Measurements from ENCODE around the gene NANOS1. TPM values are rescaled to one million over a fixed set of nuclear protein-coding genes. Genes with fewer than 3 reads are reported as not detected.

NANOS1 gene
- 10.7 TPM for polyA plus RNA-seq (2013, experiment 1 of 2)
- polyA plus RNA-seq (2013, experiment 2 of 2): 11.1 TPM

- Histone ChIP-seq H3K9me3 (replicated peaks in 1 of 2; ENCODE audit: control insufficient read depth in 2 of 2, insufficient read depth in 1 of 2, low read depth in 1 of 2, low read length in 2 of 2) (no peaks in the 10 kb centered on the region), H3K14ac (ENCODE audit: low read length) (peak within 1 kb of the TSS; percentile 56), H2AFZ (ENCODE audit: low read length) (peak within 1 kb of the TSS; percentile 86), H4K91ac (ENCODE audit: low read depth, low read length, poor library complexity) (no peak within 1 kb of the TSS), H2AK5ac (ENCODE audit: low read depth, low read length) (no peak within 1 kb of the TSS), H2BK120ac (ENCODE audit: low read depth, low read length) (peak within 1 kb of the TSS; percentile 47), H3K79me1 (ENCODE audit: low read depth, low read length) (peaks cover 2% of the 10 kb centered on the region), H2BK12ac (ENCODE audit: low read length) (peak within 1 kb of the TSS; percentile 10), H3K4me2 (ENCODE audit: insufficient read depth, low read length, poor library complexity, severe bottlenecking) (peak within 1 kb of the TSS; percentile 89), H3K27ac (replicated peaks; ENCODE audit: low read length) (peak within 1 kb of the TSS; percentile 50), H3K9ac (ENCODE audit: low read depth, low read length, poor library complexity) (peak within 1 kb of the TSS; percentile 86), H4K8ac (ENCODE audit: low read depth, low read length) (peak within 1 kb of the TSS; percentile 17), H3K4me1 (ENCODE audit: control insufficient read depth in 2 of 2, insufficient read depth in 1 of 2, low read depth in 1 of 2, low read length in 2 of 2) (peaks cover 4 to 5% of the 10 kb centered on the region in 2 donors), H2BK5ac (ENCODE audit: low read length) (peak within 1 kb of the TSS; percentile 95), H3K18ac (ENCODE audit: low read length) (peak within 1 kb of the TSS; percentile 89), H3K4ac (ENCODE audit: low read length) (no peak within 1 kb of the TSS), H3K36me3 (replicated peaks in 1 of 2; ENCODE audit: control insufficient read depth in 2 of 2, insufficient read depth in 2 of 2, low read length in 2 of 2) (peaks cover 7 to 35% of the 10 kb centered on the region in 2 donors), H3K23ac (ENCODE audit: low read depth, low read length, poor library complexity) (no peak within 1 kb of the TSS), H3K4me3 (ENCODE audit: low read length in 2 of 2) (peak within 1 kb of the TSS; percentile 54 to 88), H2BK15ac (ENCODE audit: low read length) (no peak within 1 kb of the TSS), H3K27me3 (ENCODE audit: control insufficient read depth in 3 of 3, insufficient read depth in 3 of 3, low read depth in 1 of 3, low read length in 3 of 3) (peaks cover 0 to 28% (median 2%) of the 10 kb centered on the region in 3 experiments)
- DNase-seq (ENCODE audit: low spot score): peak; percentile 52
- WGBS, 2 donors (ENCODE audit: extremely low coverage in 2 of 2, insufficient read length in 2 of 2, insufficient replicate concordance in 1 of 2): no CpG with 5 or more reads among the region's 136 CpGs
Measured at GRCh38 chr10:119029613-119030420, at the start of gene NANOS1. TSS of gene NANOS1 (plus strand) at chr10:119029714. CDS start at chr10:119029802, 88 bp downstream.

- no peaks in the 10 kb centered on the region for H3K79me1 ChIP-seq (ENCODE audit: low read depth, low read length)
- H3K4me3 ChIP-seq (ENCODE audit: low read length in 2 of 2): no peak overlapping the region
- no peak overlapping the region for H2AFZ ChIP-seq (ENCODE audit: low read length)
- H3K27ac ChIP-seq (replicated peaks; ENCODE audit: low read length): no peak overlapping the region
- H2BK12ac ChIP-seq (ENCODE audit: low read length): no peak overlapping the region
- H2BK120ac ChIP-seq (ENCODE audit: low read depth, low read length): no peak overlapping the region
- H3K18ac ChIP-seq (ENCODE audit: low read length): peak overlapping the region; percentile 35
- H3K23ac ChIP-seq (ENCODE audit: low read depth, low read length, poor library complexity): peak overlapping the region; percentile 17
- peak overlapping the region; percentile 93 for H4K91ac ChIP-seq (ENCODE audit: low read depth, low read length, poor library complexity)
- peaks cover 0 to 3% (median 0%) of the 10 kb centered on the region in 3 experiments for H3K27me3 ChIP-seq (ENCODE audit: control insufficient read depth in 3 of 3, insufficient read depth in 3 of 3, low read depth in 1 of 3, low read length in 3 of 3)
- H3K4me1 ChIP-seq (ENCODE audit: control insufficient read depth in 2 of 2, insufficient read depth in 1 of 2, low read depth in 1 of 2, low read length in 2 of 2): peaks cover 9 to 11% of the 10 kb centered on the region in 2 donors
- no peak overlapping the region for H3K9ac ChIP-seq (ENCODE audit: low read depth, low read length, poor library complexity)
- no peak overlapping the region for H3K4ac ChIP-seq (ENCODE audit: low read length)
- H3K9me3 ChIP-seq (replicated peaks in 1 of 2; ENCODE audit: control insufficient read depth in 2 of 2, insufficient read depth in 1 of 2, low read depth in 1 of 2, low read length in 2 of 2): peaks cover 0 to 4% of the 10 kb centered on the region in 2 donors
- H4K8ac ChIP-seq (ENCODE audit: low read depth, low read length): no peak overlapping the region
- no peak overlapping the region for H2BK5ac ChIP-seq (ENCODE audit: low read length)
- peak overlapping the region; percentile 19 for H2AK5ac ChIP-seq (ENCODE audit: low read depth, low read length)
- DNase-seq (ENCODE audit: low spot score): no peak
- peak overlapping the region; percentile 9 for H2BK15ac ChIP-seq (ENCODE audit: low read length)
- H3K36me3 ChIP-seq (replicated peaks in 1 of 2; ENCODE audit: control insufficient read depth in 2 of 2, insufficient read depth in 2 of 2, low read length in 2 of 2): no peaks in the 10 kb centered on the region
- WGBS, 2 donors (ENCODE audit: extremely low coverage in 2 of 2, insufficient read length in 2 of 2, insufficient replicate concordance in 1 of 2): no CpG with 5 or more reads among the region's 17 CpGs
- no peak overlapping the region for H3K14ac ChIP-seq (ENCODE audit: low read length)
- H3K4me2 ChIP-seq (ENCODE audit: insufficient read depth, low read length, poor library complexity, severe bottlenecking): no peak overlapping the region
Measured at GRCh38 chr10:118980135-118980865, 49.2 kb upstream of the NANOS1 start.

GRCh38 chr10:118980870-118981269, 48.6 kb upstream of the NANOS1 start:
- H2BK15ac ChIP-seq (ENCODE audit: low read length): no peak overlapping the region
- no peak overlapping the region for H3K27ac ChIP-seq (replicated peaks; ENCODE audit: low read length)
- H3K23ac ChIP-seq (ENCODE audit: low read depth, low read length, poor library complexity): no peak overlapping the region
- H2BK5ac ChIP-seq (ENCODE audit: low read length): no peak overlapping the region
- no peaks in the 10 kb centered on the region for H3K79me1 ChIP-seq (ENCODE audit: low read depth, low read length)
- no peak overlapping the region for H3K9ac ChIP-seq (ENCODE audit: low read depth, low read length, poor library complexity)
- no peak overlapping the region for H3K4me3 ChIP-seq (ENCODE audit: low read length in 2 of 2)
- no peaks in the 10 kb centered on the region for H3K36me3 ChIP-seq (replicated peaks in 1 of 2; ENCODE audit: control insufficient read depth in 2 of 2, insufficient read depth in 2 of 2, low read length in 2 of 2)
- H3K4ac ChIP-seq (ENCODE audit: low read length): no peak overlapping the region
- H2BK12ac ChIP-seq (ENCODE audit: low read length): no peak overlapping the region
- H3K4me1 ChIP-seq (ENCODE audit: control insufficient read depth in 2 of 2, insufficient read depth in 1 of 2, low read depth in 1 of 2, low read length in 2 of 2): peaks cover 7 to 11% of the 10 kb centered on the region in 2 donors
- no peak overlapping the region for H3K14ac ChIP-seq (ENCODE audit: low read length)
- no peak overlapping the region for H2AK5ac ChIP-seq (ENCODE audit: low read depth, low read length)
- WGBS, 2 donors (ENCODE audit: extremely low coverage in 2 of 2, insufficient read length in 2 of 2, insufficient replicate concordance in 1 of 2): no CpG with 5 or more reads among the region's 6 CpGs
- peaks cover 0 to 2% of the 10 kb centered on the region in 2 donors for H3K9me3 ChIP-seq (replicated peaks in 1 of 2; ENCODE audit: control insufficient read depth in 2 of 2, insufficient read depth in 1 of 2, low read depth in 1 of 2, low read length in 2 of 2)
- no peak overlapping the region for H3K18ac ChIP-seq (ENCODE audit: low read length)
- no peak overlapping the region for H2BK120ac ChIP-seq (ENCODE audit: low read depth, low read length)
- no peak overlapping the region for H4K8ac ChIP-seq (ENCODE audit: low read depth, low read length)
- H3K4me2 ChIP-seq (ENCODE audit: insufficient read depth, low read length, poor library complexity, severe bottlenecking): no peak overlapping the region
- peaks cover 0 to 3% (median 0%) of the 10 kb centered on the region in 3 experiments for H3K27me3 ChIP-seq (ENCODE audit: control insufficient read depth in 3 of 3, insufficient read depth in 3 of 3, low read depth in 1 of 3, low read length in 3 of 3)
- no peak overlapping the region for H2AFZ ChIP-seq (ENCODE audit: low read length)
- H4K91ac ChIP-seq (ENCODE audit: low read depth, low read length, poor library complexity): no peak overlapping the region
- DNase-seq (ENCODE audit: low spot score): no peak

GRCh38 chr10:118981946-118982345, 47.6 kb upstream of the NANOS1 start:
- no peak overlapping the region for H2BK15ac ChIP-seq (ENCODE audit: low read length)
- H2AK5ac ChIP-seq (ENCODE audit: low read depth, low read length): no peak overlapping the region
- H3K4ac ChIP-seq (ENCODE audit: low read length): no peak overlapping the region
- H2BK120ac ChIP-seq (ENCODE audit: low read depth, low read length): no peak overlapping the region
- H4K8ac ChIP-seq (ENCODE audit: low read depth, low read length): no peak overlapping the region
- no peak overlapping the region for H3K4me3 ChIP-seq (ENCODE audit: low read length in 2 of 2)
- H3K4me1 ChIP-seq (ENCODE audit: control insufficient read depth in 2 of 2, insufficient read depth in 1 of 2, low read depth in 1 of 2, low read length in 2 of 2): peaks cover 7 to 11% of the 10 kb centered on the region in 2 donors
- no peaks in the 10 kb centered on the region for H3K36me3 ChIP-seq (replicated peaks in 1 of 2; ENCODE audit: control insufficient read depth in 2 of 2, insufficient read depth in 2 of 2, low read length in 2 of 2)
- no peak overlapping the region for H2BK5ac ChIP-seq (ENCODE audit: low read length)
- no peak overlapping the region for H2BK12ac ChIP-seq (ENCODE audit: low read length)
- no peak overlapping the region for H4K91ac ChIP-seq (ENCODE audit: low read depth, low read length, poor library complexity)
- no peak overlapping the region for H3K14ac ChIP-seq (ENCODE audit: low read length)
- no peak for DNase-seq (ENCODE audit: low spot score)
- no CpG with 5 or more reads among the region's 11 CpGs for WGBS, 2 donors (ENCODE audit: extremely low coverage in 2 of 2, insufficient read length in 2 of 2, insufficient replicate concordance in 1 of 2)
- no peak overlapping the region for H3K4me2 ChIP-seq (ENCODE audit: insufficient read depth, low read length, poor library complexity, severe bottlenecking)
- no peaks in the 10 kb centered on the region for H3K79me1 ChIP-seq (ENCODE audit: low read depth, low read length)
- peak overlapping the region; percentile 75 for H2AFZ ChIP-seq (ENCODE audit: low read length)
- H3K9ac ChIP-seq (ENCODE audit: low read depth, low read length, poor library complexity): no peak overlapping the region
- H3K27ac ChIP-seq (replicated peaks; ENCODE audit: low read length): no peak overlapping the region
- peaks cover 0 to 3% (median 0%) of the 10 kb centered on the region in 3 experiments for H3K27me3 ChIP-seq (ENCODE audit: control insufficient read depth in 3 of 3, insufficient read depth in 3 of 3, low read depth in 1 of 3, low read length in 3 of 3)
- H3K18ac ChIP-seq (ENCODE audit: low read length): peak overlapping the region; percentile 13
- H3K23ac ChIP-seq (ENCODE audit: low read depth, low read length, poor library complexity): no peak overlapping the region
- H3K9me3 ChIP-seq (replicated peaks in 1 of 2; ENCODE audit: control insufficient read depth in 2 of 2, insufficient read depth in 1 of 2, low read depth in 1 of 2, low read length in 2 of 2): no peaks in the 10 kb centered on the region

Data from neuronal stem cell (in vitro differentiated cells).